Measurements from ENCODE around the gene ANAPC15.
A peak's percentile ranks its signal among the peaks of the same experiment; 100 is the strongest.
"Not testable (repeated sequence)": the region's sequence is repeated elsewhere in the genome, so short reads cannot be mapped to it uniquely, and the experiment has no call there.

ANAPC15 gene

DNA sequence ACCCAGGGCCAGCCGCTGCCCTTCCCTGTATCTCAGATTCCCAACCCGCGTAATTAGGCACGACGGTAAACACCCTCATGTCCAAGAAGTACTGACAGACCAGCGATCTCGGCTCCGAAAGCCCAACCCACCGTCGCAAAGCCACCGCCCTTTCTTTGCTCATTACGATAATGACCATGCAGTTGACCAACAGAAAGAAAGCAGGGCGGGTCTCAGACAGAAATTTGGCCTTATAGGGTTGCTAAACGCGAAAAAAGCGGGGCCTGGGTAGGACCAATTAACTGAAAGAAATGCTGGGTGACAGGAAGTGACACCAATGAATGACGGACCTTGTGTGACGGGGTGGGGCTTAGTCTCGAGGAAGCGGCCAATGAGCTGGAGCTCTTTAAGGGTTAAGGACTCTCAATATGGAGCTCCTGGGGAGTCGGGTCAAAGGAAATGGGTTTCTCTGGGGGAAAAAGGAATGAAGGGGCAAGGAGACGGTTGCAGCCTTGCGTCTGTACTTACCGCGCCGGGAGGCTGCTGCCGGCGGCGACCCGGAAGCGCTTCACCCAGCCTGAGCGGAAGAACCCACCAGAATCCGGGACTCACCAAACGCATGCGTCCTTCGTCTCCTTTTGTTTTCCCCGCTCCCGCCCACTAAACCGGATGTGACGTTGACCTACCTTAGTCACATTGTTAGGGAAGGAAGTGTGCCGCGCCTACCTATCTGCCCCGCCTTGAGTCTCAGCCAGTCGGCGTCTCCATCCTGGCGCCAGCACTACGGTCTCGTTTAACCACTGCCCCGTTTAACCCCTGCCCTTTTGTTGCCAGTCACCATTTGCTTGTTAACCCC lies at the start of gene ANAPC15:
Gene ANAPC15 (minus strand): TSS at position 553 of the 835 bp plus-strand sequence. CDS start 1,419 bp downstream, outside the sequence.
- DNase-seq: peak; percentile 100

DNA sequence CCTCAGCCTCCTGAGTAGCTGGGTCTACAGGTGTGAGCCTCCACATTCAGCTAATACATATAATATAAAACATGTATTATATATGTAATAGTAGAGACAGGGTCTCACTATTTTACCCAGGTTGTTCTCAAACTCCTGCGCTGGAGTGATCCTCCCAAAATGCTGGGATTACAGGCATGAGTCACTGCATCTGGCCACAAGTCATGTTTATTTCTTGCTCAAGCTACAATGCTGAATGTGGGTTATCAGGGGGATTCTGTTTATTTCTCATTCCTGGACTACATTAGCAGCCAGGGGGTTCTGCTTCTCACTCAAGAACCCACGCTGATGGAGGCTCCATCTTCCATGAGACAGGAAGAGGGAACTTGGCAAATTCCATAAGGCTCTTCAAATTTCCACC lies 47.8 kb upstream of the ANAPC15 start:
- no peak for DNase-seq

DNA sequence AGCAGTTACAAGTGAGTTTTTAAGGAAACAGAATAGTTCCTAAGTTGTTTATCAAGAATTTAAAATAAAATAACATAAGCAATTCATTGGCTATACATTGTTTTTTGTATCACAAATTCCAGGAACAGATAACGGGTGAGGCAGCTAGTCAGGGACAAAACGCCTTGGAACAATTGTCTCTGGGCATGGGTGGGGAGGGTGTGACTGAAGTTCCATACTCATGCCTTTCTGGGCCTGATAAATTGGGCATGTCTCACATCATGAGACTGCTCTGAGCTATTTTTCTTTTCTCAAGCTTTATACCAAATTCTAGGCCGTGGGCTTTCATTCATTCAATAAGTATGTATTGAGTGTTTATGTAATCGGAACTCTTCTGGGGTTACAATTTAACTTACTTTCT lies 44.6 kb upstream of the ANAPC15 start:
- DNase-seq: no peak

DNA sequence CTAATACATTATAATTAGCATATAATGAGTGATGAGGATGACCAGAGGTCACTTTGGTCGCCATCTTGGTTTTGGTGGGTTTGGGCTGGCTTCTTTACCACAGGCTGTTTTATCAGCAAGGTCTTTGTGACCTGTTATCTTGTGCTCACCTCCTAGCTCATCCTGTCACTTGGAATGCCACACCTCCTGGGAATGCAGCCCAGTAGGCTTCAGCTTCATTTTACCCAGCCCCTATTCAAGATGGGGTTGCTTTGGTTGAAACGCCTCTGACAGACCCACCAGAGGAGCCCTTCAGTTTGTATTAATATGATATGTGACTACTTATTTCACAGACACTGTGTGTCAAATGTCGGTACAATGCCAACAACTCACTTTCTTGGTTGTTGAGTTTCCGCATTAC lies 43.3 kb upstream of the ANAPC15 start:
- no peak for DNase-seq

DNA sequence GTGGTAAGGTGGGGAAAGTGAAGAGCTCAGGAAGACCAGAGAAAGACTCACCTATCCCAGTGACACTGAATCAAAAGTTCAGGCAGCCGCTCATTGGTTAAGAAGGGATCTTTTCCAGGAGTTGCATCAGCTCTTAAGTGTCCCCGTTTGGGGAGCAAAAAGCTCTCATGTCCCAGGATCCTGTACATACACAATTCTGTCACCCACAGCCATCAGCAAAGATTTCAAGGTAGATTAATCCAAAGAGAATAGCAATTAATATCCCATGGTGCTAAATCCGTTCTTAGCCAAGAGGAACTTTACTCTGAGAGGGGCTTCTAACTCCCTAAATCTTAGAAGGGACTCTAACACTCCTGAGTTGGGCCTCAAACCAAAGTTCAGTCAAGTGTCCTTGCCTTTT lies 42.3 kb upstream of the ANAPC15 start:
- no peak for DNase-seq

DNA sequence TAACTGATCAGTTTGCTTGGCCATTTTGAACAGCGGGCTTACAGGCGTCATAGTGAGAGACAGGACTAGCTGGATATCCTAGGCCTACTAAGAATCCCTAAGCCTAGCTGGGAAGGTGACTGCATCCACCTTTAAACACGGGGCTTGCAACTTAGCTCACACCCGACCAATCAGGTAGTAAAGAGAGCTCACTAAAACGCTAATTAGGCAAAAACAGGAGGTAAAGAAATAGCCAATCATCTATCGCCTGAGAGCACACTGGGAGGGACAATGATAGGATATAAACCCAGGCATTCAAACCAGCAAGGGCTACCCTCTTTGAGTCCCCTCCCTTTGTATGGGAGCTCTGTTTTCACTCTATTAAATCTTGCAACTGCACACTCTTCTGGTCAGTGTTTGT lies 41.4 kb upstream of the ANAPC15 start:
- DNase-seq: not testable (repeated sequence)

DNA sequence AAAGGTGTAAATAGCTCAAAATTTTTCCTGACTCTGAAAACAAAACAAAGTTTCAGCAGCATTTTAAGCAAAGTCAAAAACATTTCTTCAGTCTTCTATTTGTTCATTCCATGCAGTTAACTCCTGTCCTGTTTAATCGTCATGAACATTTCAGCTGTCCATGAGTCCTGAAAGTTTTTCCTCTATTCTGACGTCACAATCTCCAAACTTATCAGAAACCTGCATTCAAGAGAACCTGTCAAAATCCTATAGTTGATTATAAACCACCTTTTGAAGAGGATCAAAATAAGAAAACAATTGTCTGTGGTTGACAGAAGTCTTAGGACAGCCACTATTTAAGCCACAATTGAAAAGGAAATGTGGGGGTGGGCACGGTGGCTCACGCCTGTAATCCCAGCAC lies 38.4 kb upstream of the ANAPC15 start:
- DNase-seq: no peak

DNA sequence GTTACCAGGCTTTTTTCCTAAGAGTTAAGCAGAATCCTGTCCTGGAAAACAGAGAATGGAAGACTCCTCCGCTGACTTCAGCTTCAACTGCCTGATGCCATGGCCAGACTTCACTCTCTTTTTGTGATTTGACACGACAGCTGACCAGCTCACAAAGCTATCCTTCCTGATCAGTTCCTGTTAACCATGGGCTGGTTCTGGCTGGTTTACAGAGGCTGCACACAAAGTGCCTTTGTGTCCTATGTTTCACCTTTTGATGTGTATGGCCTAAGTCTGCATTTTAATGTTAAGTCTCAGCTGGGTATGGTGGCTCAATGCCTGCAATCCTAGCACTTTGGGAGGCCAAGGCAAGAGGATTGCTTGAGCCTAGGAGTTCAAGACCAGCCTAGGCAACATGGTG lies 34.1 kb upstream of the ANAPC15 start:
- no peak for DNase-seq

DNA sequence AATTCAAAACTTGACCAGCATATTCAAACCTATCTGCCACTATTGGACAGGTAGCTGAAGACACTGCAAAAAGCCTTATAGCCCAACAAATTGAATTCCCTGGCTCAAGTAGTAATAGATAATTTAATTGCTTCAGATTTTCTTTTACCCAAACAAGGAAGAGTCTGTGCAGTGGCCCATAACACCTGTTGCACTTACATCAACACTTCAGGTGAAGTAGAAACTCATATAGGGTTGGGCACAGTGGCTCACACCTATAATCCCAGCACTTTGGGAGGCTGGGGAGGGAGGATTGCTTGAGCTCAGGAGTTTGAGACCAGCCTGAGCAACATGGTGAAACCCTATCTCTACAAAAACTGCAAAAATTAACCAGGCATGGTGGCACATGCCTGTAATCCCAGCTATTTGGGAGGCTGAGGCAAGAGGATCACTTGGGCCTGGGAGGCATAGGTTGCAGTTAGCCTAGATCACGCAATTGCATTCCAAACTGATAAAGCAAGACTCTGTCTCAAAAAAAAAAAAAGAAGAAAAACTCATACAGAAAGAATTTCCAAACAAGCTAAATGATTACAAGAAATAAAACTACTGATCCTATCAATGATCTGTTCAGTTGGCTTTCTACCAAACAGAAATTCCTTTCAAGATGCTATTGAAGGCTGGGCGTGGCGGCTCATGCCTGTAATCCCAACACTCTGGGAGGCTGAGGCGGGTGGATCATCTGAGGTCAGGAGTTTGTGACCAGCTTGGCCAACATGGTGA lies 32.5 kb upstream of the ANAPC15 start:
- DNase-seq: peak; percentile 56

DNA sequence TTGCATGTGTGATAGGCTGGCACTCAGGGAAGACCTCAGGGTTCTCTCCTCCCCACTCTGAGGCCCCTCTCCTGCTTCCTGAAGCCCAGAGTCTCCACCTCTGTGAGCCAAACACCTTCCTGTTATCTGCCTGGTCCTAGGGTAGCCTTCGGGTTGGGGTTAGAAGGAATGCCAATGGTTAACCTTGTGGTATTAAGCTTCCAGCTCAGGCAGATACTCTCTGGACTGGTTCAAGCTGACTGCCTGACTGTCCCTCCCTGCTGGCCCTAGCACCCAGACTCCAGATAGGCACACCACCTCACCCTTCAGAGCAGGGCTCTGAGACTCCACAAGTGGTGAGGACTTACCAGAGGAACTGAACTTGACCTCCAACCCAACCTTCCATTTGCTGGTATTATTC lies 30.0 kb upstream of the ANAPC15 start:
- DNase-seq: not testable (repeated sequence)

DNA sequence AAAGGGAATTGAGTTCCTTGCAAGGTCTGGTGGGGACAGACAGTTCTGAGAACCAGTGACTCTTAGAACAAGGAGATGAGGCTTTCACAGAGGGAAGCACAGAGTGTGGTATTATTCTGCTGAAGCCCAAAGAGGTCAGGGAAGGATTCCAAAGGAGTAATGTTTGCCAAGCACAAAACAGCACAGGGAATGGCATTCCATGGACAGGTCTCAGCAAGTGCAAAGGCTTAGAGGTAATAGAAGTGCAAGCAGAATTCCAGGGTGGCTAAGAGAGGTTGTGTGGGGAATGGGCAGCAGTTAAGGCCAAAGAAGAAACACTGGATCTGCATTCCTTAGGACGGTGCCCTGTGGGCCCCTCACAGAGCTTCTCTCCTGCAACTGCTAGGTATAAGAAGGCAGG lies 29.6 kb upstream of the ANAPC15 start:
- DNase-seq: not testable (repeated sequence)

DNA sequence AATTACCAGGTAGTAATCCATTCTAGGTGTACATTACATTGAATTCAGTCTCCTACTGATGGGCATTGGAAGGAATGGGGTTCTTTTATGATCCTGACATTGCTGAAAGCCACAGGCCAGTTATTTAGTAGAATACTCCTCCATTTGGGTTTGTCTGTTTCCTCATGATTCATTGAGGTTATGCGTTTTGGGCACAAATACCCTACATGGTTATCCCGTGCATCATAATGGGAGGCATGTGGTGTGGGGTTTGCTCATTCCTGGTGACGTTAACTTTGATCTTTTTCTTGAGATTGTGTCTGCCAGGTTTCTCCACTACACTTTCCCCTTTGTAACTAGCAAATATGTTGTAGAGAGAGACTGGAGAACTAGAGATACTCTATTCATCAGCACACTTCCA lies 28.6 kb upstream of the ANAPC15 start:
- peak; percentile 55 for DNase-seq

DNA sequence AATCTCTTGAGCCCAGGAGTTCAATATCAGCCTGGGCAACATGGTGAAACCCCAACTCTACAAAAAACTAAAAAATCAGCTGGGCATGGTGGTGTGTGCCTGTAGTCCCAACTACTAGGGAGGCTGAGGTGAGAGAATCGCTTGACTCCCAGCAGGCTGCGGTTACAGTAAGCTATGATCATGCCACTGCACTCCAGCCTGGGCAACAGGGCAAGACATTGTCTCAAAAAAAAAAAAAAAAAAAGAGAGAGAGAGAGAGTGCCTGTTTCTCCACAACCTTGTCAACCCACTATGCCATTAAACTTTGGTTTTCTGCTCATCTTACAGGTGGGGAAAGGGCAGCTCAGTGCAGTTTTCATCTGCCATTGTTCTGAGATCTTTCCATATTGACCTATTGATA lies 28.2 kb upstream of the ANAPC15 start:
- DNase-seq: no peak

DNA sequence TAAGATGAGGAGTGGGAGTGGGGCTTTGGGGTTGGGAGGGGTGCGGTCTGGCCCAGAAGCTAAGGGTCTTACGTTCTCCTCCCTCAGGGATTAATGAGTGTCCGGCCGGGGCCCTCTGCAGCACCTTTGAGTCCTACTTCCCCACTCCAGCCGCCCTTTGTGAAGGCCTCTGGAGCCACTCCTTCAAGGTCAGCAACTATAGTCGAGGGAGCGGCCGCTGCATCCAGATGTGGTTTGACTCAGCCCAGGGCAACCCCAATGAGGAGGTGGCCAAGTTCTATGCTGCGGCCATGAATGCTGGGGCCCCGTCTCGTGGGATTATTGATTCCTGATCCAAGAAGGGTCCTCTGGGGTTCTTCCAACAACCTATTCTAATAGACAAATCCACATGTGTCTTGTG lies 27.0 kb upstream of the ANAPC15 start:
- DNase-seq: no peak

DNA sequence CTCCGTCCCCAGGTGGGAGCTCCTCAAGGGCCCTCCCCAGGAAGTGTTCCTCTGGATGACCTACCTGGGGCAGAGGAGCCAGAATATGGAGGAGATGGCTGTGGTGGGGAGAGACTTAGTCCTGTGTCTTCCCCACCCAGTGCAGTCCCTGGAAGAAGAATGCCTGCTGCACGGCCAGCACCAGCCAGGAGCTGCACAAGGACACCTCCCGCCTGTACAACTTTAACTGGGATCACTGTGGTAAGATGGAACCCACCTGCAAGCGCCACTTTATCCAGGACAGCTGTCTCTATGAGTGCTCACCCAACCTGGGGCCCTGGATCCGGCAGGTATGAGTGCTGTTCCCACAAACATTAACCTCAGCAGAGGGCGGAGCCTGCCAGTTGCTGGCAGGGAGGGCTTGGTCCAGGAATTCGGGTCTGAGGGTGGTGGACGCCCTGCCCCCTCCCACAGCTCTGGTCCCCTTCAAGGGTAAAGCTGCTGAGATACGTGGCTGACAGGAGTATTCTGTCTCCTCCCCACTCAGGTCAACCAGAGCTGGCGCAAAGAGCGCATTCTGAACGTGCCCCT lies 26.4 kb upstream of the ANAPC15 start:
- no peak for DNase-seq

DNA sequence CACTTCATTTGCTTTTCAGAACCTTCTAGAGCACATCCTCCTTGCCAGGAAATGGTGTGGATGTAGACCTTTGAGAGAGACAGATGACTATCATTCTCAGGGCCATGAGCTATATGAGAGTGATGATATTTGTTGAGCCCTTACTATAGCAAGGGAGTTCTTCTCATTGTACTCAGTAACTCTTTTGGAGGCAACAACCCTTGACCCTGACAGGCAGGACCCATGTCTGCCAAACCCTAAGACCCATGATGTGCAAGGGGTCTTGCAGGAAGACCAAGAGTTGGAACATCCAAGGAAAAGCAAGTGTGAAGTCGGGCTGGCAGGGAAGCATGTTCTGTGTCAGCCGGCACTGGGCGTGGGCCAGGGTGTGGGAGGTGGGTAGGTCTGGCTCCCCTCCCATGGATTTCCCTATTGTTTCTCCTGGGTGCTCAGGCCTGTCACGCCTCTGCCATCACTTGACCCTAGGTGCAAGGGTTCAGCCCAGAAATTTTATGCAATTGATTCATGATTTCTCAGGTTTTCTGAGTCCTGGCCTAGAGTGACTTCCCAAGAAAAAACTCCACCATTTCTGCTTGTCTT lies 24.3 kb upstream of the ANAPC15 start:
- no peak for DNase-seq

DNA sequence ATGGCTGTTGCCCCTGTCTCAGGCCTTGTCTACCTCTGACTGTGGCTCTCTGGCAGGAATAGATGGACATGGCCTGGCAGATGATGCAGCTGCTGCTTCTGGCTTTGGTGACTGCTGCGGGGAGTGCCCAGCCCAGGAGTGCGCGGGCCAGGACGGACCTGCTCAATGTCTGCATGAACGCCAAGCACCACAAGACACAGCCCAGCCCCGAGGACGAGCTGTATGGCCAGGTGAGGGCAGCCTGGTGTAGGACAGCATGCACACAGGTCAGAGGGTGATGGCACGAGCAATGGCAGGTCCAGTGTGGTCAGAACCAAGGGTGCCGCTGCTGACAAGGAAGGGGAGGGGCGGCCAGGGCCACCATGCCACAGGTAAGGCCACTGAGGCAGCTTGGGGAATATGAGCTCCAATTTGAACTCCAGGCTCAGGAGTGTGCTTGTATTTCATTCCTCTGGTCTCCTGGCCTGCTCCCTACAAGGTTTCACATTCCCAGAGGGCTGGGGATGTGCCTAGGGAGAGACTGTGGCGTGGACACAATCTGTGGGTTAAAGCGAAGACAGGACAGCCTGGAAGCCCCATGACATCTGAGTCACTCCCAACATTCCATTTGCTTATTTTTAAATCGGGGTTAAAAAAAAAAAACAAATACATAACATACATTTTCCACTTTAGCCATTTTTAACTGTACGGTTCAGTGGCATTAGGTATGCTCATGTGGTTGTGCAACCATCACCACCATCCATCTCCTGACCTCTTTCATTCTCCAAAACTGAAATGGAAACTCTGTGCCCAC lies 23.6 kb upstream of the ANAPC15 start:
- DNase-seq: no peak

DNA sequence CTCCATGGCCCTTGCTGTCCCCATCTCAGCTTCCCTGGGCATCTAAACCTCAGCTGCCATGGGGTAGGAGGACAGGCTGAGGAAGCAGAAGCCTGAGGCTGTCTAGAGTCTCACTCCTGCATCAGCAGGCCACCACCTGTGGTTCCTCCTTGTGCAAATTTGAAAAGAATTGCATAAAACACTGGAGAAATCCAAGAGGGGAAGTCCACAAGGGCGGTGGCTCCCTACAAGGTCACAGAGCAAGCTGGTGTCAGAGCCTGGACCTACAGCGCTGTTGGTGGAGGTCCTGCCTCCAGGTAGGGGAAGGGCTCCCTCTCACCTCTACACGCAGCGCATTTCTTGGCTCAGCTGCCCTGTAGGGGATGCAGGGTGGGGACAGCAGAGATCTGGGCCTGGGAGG lies 23.0 kb upstream of the ANAPC15 start, which contains the start of gene FOLR3:
Gene FOLR3 (plus strand): TSS at position 253 of the 400 bp plus-strand sequence. CDS start 228 bp downstream, outside the sequence.
- not testable (repeated sequence) for DNase-seq

DNA sequence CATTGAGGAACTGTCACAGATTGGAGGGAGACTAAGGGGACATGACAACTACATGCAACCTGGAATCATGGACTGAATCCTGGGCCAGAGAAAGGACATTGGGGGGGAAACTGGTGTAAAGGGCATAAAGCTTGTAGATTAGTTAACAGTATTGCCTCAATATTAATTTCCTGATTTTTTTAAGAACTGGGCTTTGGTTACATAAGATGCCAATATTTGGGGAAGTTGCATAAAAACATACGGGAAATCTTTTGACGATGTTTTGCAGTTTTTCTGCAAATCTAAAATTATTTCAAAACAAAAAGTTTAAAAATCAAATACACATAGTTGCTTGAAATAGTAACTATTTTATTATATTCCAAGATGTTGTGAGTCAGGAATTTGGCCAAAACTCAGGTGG lies 20.2 kb upstream of the ANAPC15 start:
- DNase-seq: no peak

DNA sequence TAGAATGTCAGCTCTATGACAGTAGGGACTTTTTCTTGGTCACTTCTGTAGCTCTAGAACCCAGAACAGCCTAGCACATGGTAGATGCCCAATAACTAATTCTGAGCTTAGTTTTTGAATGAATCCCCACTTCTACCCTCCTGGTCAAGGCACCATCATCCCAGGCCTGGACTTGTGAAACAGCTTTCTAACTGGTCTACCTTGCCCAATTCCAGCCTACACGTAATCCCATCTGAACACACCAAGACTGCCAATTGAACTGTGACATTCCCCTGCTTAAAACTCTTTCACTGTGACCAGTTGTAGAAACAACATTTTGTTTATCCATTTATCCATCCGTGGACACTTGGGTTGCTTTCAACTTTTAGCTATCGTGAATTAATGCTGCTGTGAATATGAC lies 16.9 kb upstream of the ANAPC15 start:
- DNase-seq: peak; percentile 7

DNA sequence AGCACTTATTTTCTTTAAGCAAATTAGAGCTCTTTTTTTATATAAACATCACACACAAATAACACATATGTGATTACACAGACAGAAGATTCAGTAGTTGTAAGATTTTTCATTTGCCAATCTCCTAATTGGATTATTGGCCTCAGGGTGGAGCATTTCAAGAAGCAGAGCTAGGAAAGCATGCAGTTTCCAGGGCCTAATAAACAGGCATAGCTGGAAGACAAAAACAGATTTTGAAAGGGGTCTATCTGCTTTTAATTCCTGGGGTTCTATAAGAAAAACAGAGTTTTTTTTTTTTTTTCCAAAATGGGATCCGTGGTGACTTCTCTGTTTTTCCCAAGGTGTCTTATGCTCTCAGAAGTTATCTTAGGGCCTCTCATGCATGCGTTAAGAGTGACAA lies 15.4 kb upstream of the ANAPC15 start:
- no peak for DNase-seq

DNA sequence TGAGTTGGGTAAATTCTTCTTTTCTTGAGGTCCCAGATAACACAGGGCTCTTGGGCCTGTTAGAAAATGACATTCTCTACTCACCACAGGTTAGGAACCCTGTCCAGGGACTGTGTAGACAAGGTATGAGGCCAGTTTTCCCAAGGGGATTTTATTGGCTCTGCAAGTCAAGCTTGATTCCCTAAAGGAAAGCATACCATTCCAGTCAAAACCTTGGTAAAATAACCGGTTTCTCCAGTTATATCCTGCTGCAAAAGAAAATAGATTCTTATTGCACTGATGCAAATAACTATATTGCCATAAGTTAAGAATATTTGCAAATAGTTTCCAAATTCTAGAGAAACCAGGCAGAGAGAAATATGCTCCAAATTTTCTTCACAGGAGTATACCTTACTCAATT lies 13.5 kb upstream of the ANAPC15 start:
- no peak for DNase-seq

DNA sequence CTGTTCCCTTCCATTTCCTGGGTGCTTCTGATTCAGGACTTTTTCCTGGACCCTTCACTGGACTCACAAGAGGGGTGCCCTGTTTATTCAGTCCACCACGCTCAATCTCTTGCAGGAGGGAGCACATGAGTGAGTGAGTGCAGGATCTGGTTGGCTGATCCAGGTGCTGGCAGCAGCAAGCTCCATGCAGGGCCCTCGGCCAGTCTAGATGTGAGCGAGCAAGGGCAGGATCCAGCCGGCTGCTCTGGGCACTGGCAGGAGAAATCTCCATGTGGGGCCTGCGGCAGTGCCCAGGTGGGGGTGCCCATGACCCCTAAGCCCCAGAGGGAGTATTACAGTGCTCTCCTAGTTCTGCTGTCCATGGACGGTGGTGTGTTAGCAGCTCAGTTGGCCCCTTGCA lies 11.6 kb upstream of the ANAPC15 start:
- no peak for DNase-seq

Measured in kidney glomerular epithelial cell (primary cell).